WTC11 (cell line): ENCODE data around the gene PPP2R2C. TPM values are rescaled to one million over a fixed set of nuclear protein-coding genes. Genes with fewer than 3 reads are reported as not detected.
A peak's percentile ranks its signal among the peaks of the same experiment; 100 is the strongest.

ENCODE experiments used
- ATAC-seq: fragments of 200-7000 bp; cut with Tn5 transposase; 2 replicates; pipeline ENCODE4 v1.10.0; 2021; ENCODE audit warnings: mild to moderate bottlenecking, moderate library complexity
- CTCF ChIA-PET: fragments of 300-600 bp; sonication (Branson Sonifier 250); formaldehyde crosslinking; loops from one replicate; lab custom pipeline; 2021; ENCODE audit warnings: antibody characterized with exemption; lab: Charles Lee
- POLR2A ChIA-PET: fragments of 350-600 bp; sonication (Branson Sonifier 250); formaldehyde crosslinking; loops from one replicate; lab custom pipeline; 2021; ENCODE audit warnings: antibody characterized with exemption; lab: Charles Lee
- DNase-seq: peaks from one replicate; pipeline ENCODE4 v3.0.0; 2021; ENCODE audit warnings: low spot score
- H3K27ac Mint-ChIP-seq: 2 replicates; pipeline ENCODE4 v1.8.0; 2021; ENCODE audit warnings: mixed read lengths
- H3K27me3 Mint-ChIP-seq: 2 replicates; pipeline ENCODE4 v1.8.0; 2021; ENCODE audit warnings: low read depth, mild to moderate bottlenecking, moderate library complexity, mixed read lengths
- H3K36me3 Mint-ChIP-seq: 2 replicates; pipeline ENCODE4 v1.8.0; 2021; ENCODE audit warnings: mixed read lengths
- H3K4me1 Mint-ChIP-seq: 2 replicates; pipeline ENCODE4 v1.8.0; 2022; ENCODE audit warnings: mixed read lengths
- H3K4me3 Mint-ChIP-seq: 2 replicates; pipeline ENCODE4 v1.8.0; 2021; ENCODE audit warnings: mild to moderate bottlenecking, moderate library complexity, mixed read lengths
- H3K9me3 Mint-ChIP-seq: 2 replicates; pipeline ENCODE4 v1.8.0; 2021; ENCODE audit warnings: mixed read lengths
- ATF2 ChIP-seq: sonication (generic); formaldehyde crosslinking; IDR thresholded peaks from 2 replicates; pipeline ENCODE4 v1.8.1; 2022; ENCODE audit warnings: low read depth, missing genetic modification reagents, borderline replicate concordance
- ETV6 ChIP-seq: sonication (generic); formaldehyde crosslinking; IDR thresholded peaks from 2 replicates; pipeline ENCODE4 v1.8.1; 2022; ENCODE audit warnings: mild to moderate bottlenecking, missing genetic modification reagents
- FOXK1 ChIP-seq: sonication (generic); formaldehyde crosslinking; IDR thresholded peaks from 2 replicates; pipeline ENCODE4 v1.8.0; 2022; ENCODE audit warnings: mild to moderate bottlenecking, moderate library complexity, missing genetic modification reagents
- GABPB1 ChIP-seq: sonication (generic); formaldehyde crosslinking; IDR thresholded peaks from 2 replicates; pipeline ENCODE4 v1.8.1; 2023; ENCODE audit warnings: mild to moderate bottlenecking, missing genetic modification reagents
- GRHL2 ChIP-seq: fragments of 250-450 bp; sonication (Bioruptor Pico); IDR thresholded peaks from 2 replicates; pipeline ENCODE4 v1.8.0; 2022; ENCODE audit warnings: mild to moderate bottlenecking, moderate library complexity; ENCODE audit not compliant: insufficient replicate concordance, severe bottlenecking
- JAZF1 ChIP-seq: fragments of 250-450 bp; sonication (Bioruptor Pico); IDR thresholded peaks from 2 replicates; pipeline ENCODE4 v1.9.0; 2021; ENCODE audit warnings: moderate library complexity, mild to moderate bottlenecking, inconsistent platforms
- MLX ChIP-seq: sonication (generic); formaldehyde crosslinking; IDR thresholded peaks from 2 replicates; pipeline ENCODE4 v1.8.1; 2023; ENCODE audit warnings: mild to moderate bottlenecking, missing genetic modification reagents, moderate library complexity
- MYBL2 ChIP-seq: sonication (generic); formaldehyde crosslinking; IDR thresholded peaks from 2 replicates; pipeline ENCODE4 v1.8.1; 2023; ENCODE audit warnings: mild to moderate bottlenecking, moderate library complexity, missing genetic modification reagents
- NR3C1 ChIP-seq: sonication (generic); formaldehyde crosslinking; conservative IDR thresholded peaks from 2 replicates; pipeline ENCODE4 v1.8.1; 2023; ENCODE audit warnings: low read depth, mild to moderate bottlenecking, missing genetic modification reagents
- SMAD3 ChIP-seq: sonication (generic); formaldehyde crosslinking; IDR thresholded peaks from 2 replicates; pipeline ENCODE4 v1.8.0; 2022; ENCODE audit warnings: missing genetic modification reagents, mild to moderate bottlenecking, borderline replicate concordance
- TEAD1 ChIP-seq: sonication (generic); formaldehyde crosslinking; IDR thresholded peaks from 2 replicates; pipeline ENCODE4 v1.8.0; 2022; ENCODE audit warnings: mild to moderate bottlenecking, missing genetic modification reagents
- TP53 ChIP-seq: sonication (generic); formaldehyde crosslinking; IDR thresholded peaks from 2 replicates; pipeline ENCODE4 v1.8.1; 2023; ENCODE audit warnings: mild to moderate bottlenecking, missing genetic modification reagents
- ZBTB21 ChIP-seq: sonication (generic); formaldehyde crosslinking; IDR thresholded peaks from 2 replicates; pipeline ENCODE4 v1.8.1; 2023; ENCODE audit warnings: mild to moderate bottlenecking, missing genetic modification reagents, borderline replicate concordance
- ZNF121 ChIP-seq: sonication (generic); formaldehyde crosslinking; IDR thresholded peaks from 2 replicates; pipeline ENCODE4 v1.8.0; 2023; ENCODE audit warnings: missing genetic modification reagents
- ZSCAN18 ChIP-seq: fragments of 250-450 bp; sonication (Bioruptor Pico); IDR thresholded peaks from 2 replicates; pipeline ENCODE4 v2.1.2; 2022; ENCODE audit warnings: mild to moderate bottlenecking, moderate library complexity
- total RNA-seq: library from RNA; stranded (reverse); gene quantifications from 3 replicates; pipeline ENCODE4 v1.2.3, GENCODE V29; 2021
- TF ChIP-seq, protein P1 (sequence below): sonication (generic); formaldehyde crosslinking; IDR thresholded peaks from 2 replicates; pipeline ENCODE4 v1.8.0; 2023; ENCODE audit warnings: mild to moderate bottlenecking, missing genetic modification reagents
- TF ChIP-seq, protein P2 (sequence below): sonication (generic); formaldehyde crosslinking; IDR thresholded peaks from 2 replicates; pipeline ENCODE4 v1.8.1; 2023; ENCODE audit warnings: mild to moderate bottlenecking, moderate library complexity, missing genetic modification reagents

Gene PPP2R2C
- total RNA-seq, 1 experiment from 2014 or later: 11.5 TPM

GRCh38 chr4:6352031-6352692, 120.3 kb downstream of the PPP2R2C start:
- ChIA-PET POLR2A (no interaction called here), CTCF (interaction anchor here (1.6 kb wide), 1 partner anchor 198 kb away, joined by 5 read pairs; no protein-coding TSS in a partner anchor)
- Mint-ChIP-seq H3K27ac (peak overlapping the region; percentile 34; the same call in 1 of the 2 replicates), H3K9me3 (no peaks in the 10 kb centered on the region), H3K36me3 (no peaks in the 10 kb centered on the region), H3K4me3 (no peak overlapping the region), H3K4me1 (no peaks in the 10 kb centered on the region), H3K27me3 (no peaks in the 10 kb centered on the region)
- no peak for ATAC-seq
- no peak for DNase-seq
- TF ChIP-seq TEAD1 (CRISPR knock-in tag): no peak
- no peak for TF ChIP-seq TP53 (CRISPR knock-in tag)
- no peak for TF ChIP-seq SMAD3 (CRISPR knock-in tag)
- TF ChIP-seq ZNF121: no peak
- TF ChIP-seq, protein P1, sequence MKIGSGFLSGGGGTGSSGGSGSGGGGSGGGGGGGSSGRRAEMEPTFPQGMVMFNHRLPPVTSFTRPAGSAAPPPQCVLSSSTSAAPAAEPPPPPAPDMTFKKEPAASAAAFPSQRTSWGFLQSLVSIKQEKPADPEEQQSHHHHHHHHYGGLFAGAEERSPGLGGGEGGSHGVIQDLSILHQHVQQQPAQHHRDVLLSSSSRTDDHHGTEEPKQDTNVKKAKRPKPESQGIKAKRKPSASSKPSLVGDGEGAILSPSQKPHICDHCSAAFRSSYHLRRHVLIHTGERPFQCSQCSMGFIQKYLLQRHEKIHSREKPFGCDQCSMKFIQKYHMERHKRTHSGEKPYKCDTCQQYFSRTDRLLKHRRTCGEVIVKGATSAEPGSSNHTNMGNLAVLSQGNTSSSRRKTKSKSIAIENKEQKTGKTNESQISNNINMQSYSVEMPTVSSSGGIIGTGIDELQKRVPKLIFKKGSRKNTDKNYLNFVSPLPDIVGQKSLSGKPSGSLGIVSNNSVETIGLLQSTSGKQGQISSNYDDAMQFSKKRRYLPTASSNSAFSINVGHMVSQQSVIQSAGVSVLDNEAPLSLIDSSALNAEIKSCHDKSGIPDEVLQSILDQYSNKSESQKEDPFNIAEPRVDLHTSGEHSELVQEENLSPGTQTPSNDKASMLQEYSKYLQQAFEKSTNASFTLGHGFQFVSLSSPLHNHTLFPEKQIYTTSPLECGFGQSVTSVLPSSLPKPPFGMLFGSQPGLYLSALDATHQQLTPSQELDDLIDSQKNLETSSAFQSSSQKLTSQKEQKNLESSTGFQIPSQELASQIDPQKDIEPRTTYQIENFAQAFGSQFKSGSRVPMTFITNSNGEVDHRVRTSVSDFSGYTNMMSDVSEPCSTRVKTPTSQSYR (CRISPR knock-in tag): no peak
- TF ChIP-seq FOXK1: no peak
- TF ChIP-seq MYBL2 (CRISPR knock-in tag): no peak
- TF ChIP-seq GRHL2 (CRISPR knock-in tag): no peak
- TF ChIP-seq JAZF1: no peak
- TF ChIP-seq, protein P2, sequence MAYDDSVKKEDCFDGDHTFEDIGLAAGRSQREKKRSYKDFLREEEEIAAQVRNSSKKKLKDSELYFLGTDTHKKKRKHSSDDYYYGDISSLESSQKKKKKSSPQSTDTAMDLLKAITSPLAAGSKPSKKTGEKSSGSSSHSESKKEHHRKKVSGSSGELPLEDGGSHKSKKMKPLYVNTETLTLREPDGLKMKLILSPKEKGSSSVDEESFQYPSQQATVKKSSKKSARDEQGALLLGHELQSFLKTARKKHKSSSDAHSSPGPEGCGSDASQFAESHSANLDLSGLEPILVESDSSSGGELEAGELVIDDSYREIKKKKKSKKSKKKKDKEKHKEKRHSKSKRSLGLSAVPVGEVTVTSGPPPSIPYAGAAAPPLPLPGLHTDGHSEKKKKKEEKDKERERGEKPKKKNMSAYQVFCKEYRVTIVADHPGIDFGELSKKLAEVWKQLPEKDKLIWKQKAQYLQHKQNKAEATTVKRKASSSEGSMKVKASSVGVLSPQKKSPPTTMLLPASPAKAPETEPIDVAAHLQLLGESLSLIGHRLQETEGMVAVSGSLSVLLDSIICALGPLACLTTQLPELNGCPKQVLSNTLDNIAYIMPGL (CRISPR knock-in tag): no peak
- TF ChIP-seq NR3C1 (CRISPR knock-in tag): no peak
- no peak for TF ChIP-seq GABPB1 (CRISPR knock-in tag)

DNA sequence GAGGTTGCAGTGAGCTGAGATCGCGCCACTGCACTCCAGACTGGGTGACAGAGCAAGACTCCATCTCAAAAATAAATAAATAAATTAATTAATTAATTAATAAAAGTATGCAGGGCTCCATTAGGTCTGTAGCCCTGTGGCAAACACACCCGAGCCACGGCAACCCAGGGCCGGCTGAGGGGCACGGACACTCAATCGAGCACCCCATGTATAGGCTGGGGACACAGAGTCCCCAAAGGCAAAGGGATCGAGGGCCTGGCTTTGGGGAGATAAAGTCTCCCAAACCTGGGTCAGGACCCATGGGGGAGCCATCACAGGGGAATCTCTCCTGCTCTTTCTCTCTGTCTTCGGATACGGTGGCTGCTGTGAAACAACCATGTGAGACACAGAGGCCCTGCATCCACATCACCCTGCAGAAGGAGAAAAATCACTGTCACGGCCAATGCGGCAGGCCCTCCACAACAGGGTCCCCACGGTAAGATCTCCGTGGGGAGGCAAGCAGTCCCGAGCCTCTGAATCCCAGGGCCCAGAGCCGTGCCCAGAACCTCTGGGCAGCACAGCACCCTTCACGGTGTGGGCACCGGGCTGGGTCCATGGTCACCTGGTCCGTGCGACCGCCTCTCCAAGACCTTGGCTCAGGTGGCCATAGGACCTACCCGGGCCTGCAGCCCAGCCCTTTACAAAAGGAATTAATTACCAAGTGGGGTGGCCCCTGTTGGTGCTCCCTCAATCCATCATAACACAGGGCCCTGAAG, 121.0 kb downstream of the PPP2R2C start:
- Mint-ChIP-seq H3K4me1 (no peaks in the 10 kb centered on the region), H3K4me3 (no peak overlapping the region), H3K9me3 (no peaks in the 10 kb centered on the region), H3K27me3 (no peaks in the 10 kb centered on the region)
- POLR2A ChIA-PET: no interaction called here
- DNase-seq (no peak), ATAC-seq (no peak)
- TF ChIP-seq ZSCAN18 (CRISPR knock-in tag): no peak
- TF ChIP-seq ETV6 (CRISPR knock-in tag): no peak
- TF ChIP-seq, all 79 proteins: peak for 0
- CTCF ChIA-PET: interaction anchor here (0.5 to 1.6 kb wide), 3 partner anchors 20 to 211 kb away, joined by 3 to 6 read pairs (median 5); no protein-coding TSS in a partner anchor
- Mint-ChIP-seq H3K27ac (no peak overlapping the region), H3K36me3 (no peaks in the 10 kb centered on the region)

- H3K4me1 Mint-ChIP-seq: no peaks in the 10 kb centered on the region
- H3K27ac Mint-ChIP-seq: no peak overlapping the region
- ChIA-PET POLR2A (no interaction called here), CTCF (interaction anchor here (0.5 to 1.2 kb wide), 2 partner anchors 19 to 211 kb away, joined by 3 to 6 read pairs; no protein-coding TSS in a partner anchor)
- no peaks in the 10 kb centered on the region for H3K27me3 Mint-ChIP-seq
- no peak for DNase-seq
- H3K36me3 Mint-ChIP-seq: no peaks in the 10 kb centered on the region
- H3K4me3 Mint-ChIP-seq: no peak overlapping the region
- ATAC-seq: no peak
- no peaks in the 10 kb centered on the region for H3K9me3 Mint-ChIP-seq
- no peak for TF ChIP-seq TEAD1 (CRISPR knock-in tag)
- no peak for TF ChIP-seq SMAD3 (CRISPR knock-in tag)
- no peak for TF ChIP-seq ETV6 (CRISPR knock-in tag)
- no peak for TF ChIP-seq MLX (CRISPR knock-in tag)
- TF ChIP-seq ATF2 (CRISPR knock-in tag): no peak
- no peak for TF ChIP-seq ZBTB21
Measured at GRCh38 chr4:6350646-6351045, 121.8 kb downstream of the PPP2R2C start.
